GM12892 (cell line): ENCODE results near the gene OR2AT4.

ENCODE experiments used
- POLR2A ChIP-seq: IDR thresholded peaks from 2 replicates; pipeline ENCODE4 v1.6.1; 2011; ENCODE audit warnings: low read depth, low read length, control low read depth
- POLR2AphosphoS5 ChIP-seq: IDR thresholded peaks from 2 replicates; pipeline ENCODE4 v1.6.1; 2011; ENCODE audit warnings: low read depth, low read length, control low read depth
- TAF1 ChIP-seq: IDR thresholded peaks from 2 replicates; pipeline ENCODE4 v1.6.1; 2011; ENCODE audit warnings: low read depth, mild to moderate bottlenecking, control low read depth, low read length, borderline replicate concordance

GRCh38 chr11:75066061-75066460 is 30.6 kb downstream of the OR2AT4 start:
- TF ChIP-seq TAF1 (no peak), POLR2A (no peak), POLR2AphosphoS5 (no peak)
